ENCODE measurements around the gene FYN. TPM values are rescaled to one million over a fixed set of nuclear protein-coding genes. Genes with fewer than 3 reads are reported as not detected.

FYN gene
- total and polyA plus RNA-seq, 2 of the 4 experiments (the other 2 are of a cell fraction) = 30.8 to 36.4 TPM

DNA sequence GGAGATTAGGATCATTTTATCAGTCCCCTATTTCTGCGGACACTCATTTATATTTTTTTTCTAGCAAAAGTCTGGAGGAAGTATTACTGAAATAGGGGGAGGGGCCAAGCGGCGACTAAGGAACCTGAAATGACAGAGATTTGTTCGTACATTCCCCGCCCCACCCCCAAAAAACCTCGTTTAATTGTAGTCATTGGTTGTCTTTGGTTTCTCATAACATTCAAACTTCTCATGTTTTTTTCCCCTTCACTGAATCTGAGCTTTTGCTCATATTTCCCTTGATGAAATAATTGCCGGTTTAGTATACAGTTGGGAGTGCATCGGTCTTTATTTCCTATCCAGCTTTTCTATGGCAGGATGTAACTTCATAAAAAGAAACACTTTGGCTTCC is 768 bp upstream of the FYN start:
- no peaks in the 10 kb centered on the region for H3K9me3 ChIP-seq (ENCODE audit: control insufficient read depth, insufficient read depth, low read length)
- H2AK5ac ChIP-seq (ENCODE audit: low read depth, low read length) = no peak overlapping the region
- ATAC-seq (ENCODE audit: low read depth) (no peak), DNase-seq (peak; percentile 20)
- no peak overlapping the region for H2BK20ac ChIP-seq (ENCODE audit: low read depth, low read length)
- no peak overlapping the region for H3K4ac ChIP-seq (ENCODE audit: low read depth, low read length)
- no peak overlapping the region for H2AK9ac ChIP-seq (replicated peaks; ENCODE audit: low read depth, low read length, poor library complexity)
- in situ Hi-C loops (cut with MboI; ENCODE audit: low sequenced_read_pairs) (no loop called here), dilution Hi-C loops (cut with HindIII; ENCODE audit: low sequenced_read_pairs, unreplicated experiment) (no loop called here), intact Hi-C loops (cut with micrococcal nuclease) (loop anchor here (5.0 kb wide), 2 partner anchors 72 to 98 kb away; no protein-coding TSS in a partner anchor)
- H4K8ac ChIP-seq (ENCODE audit: low read depth in 2 of 2, low read length in 2 of 2) = no peak overlapping the region
- H2BK120ac ChIP-seq (ENCODE audit: low read depth, low read length) = no peak overlapping the region
- no peak overlapping the region for H3K9ac ChIP-seq (ENCODE audit: low read depth, low read length)
- H4K20me1 ChIP-seq (ENCODE audit: insufficient read depth, low read length) = peaks cover 3% of the 10 kb centered on the region; the same call in 1 of the 2 replicates
- no peak overlapping the region for H3K14ac ChIP-seq (replicated peaks; ENCODE audit: low read depth, low read length)
- no peak overlapping the region for H4K91ac ChIP-seq (ENCODE audit: insufficient read depth, low read depth, low read length)
- H2BK5ac ChIP-seq (ENCODE audit: low read depth, low read length, poor library complexity, severe bottlenecking) = no peak overlapping the region
- H3K4me2 ChIP-seq (ENCODE audit: low read depth, low read length) = peak overlapping the region; percentile 69
- peak overlapping the region; percentile 51 for H3K4me3 ChIP-seq (ENCODE audit: insufficient read depth, low read depth, low read length)
- no peak overlapping the region for H3K23ac ChIP-seq (ENCODE audit: low read depth, low read length)
- ChIA-PET CTCF (no interaction called here), POLR2A (ENCODE audit: unreplicated experiment) (no interaction called here)
- H3K9me1 ChIP-seq (ENCODE audit: insufficient read depth, low read length) = peaks cover 3% of the 10 kb centered on the region; the same call in 1 of the 2 replicates
- no peak overlapping the region for H3K18ac ChIP-seq (ENCODE audit: low read depth, low read length)
- H2BK15ac ChIP-seq (ENCODE audit: low read depth, low read length) = no peak overlapping the region
- TF ChIP-seq MXI1 (IDR thresholded peaks at IDR 0.05; ENCODE audit: borderline replicate concordance, low read depth, low read length) = no peak
- no peak for TF ChIP-seq NFE2L2 (IDR thresholded peaks at IDR 0.05; ENCODE audit: low read depth, low read length)
- TF ChIP-seq RFX5 (IDR thresholded peaks at IDR 0.05; ENCODE audit: low read depth, low read length) = no peak
- TF ChIP-seq CHD1 (IDR thresholded peaks at IDR 0.05; ENCODE audit: low read depth, low read length) = no peak
- TF ChIP-seq, protein P1, sequence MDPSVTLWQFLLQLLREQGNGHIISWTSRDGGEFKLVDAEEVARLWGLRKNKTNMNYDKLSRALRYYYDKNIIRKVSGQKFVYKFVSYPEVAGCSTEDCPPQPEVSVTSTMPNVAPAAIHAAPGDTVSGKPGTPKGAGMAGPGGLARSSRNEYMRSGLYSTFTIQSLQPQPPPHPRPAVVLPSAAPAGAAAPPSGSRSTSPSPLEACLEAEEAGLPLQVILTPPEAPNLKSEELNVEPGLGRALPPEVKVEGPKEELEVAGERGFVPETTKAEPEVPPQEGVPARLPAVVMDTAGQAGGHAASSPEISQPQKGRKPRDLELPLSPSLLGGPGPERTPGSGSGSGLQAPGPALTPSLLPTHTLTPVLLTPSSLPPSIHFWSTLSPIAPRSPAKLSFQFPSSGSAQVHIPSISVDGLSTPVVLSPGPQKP (IDR thresholded peaks at IDR 0.05; ENCODE audit: borderline replicate concordance, low read depth, low read length) = no peak
- TF ChIP-seq MAFK (IDR thresholded peaks at IDR 0.05; ENCODE audit: low read depth, low read length) = no peak
- no peak for TF ChIP-seq RAD21 (IDR thresholded peaks at IDR 0.05; ENCODE audit: low read length)
- TF ChIP-seq MAZ (IDR thresholded peaks at IDR 0.05; ENCODE audit: borderline replicate concordance, low read depth, low read length) = no peak
- TF ChIP-seq SMC3 (IDR thresholded peaks at IDR 0.05; ENCODE audit: low read depth, low read length) = no peak
- TF ChIP-seq RCOR1 (IDR thresholded peaks at IDR 0.05; ENCODE audit: insufficient replicate concordance, low read length) = no peak
- no peak for TF ChIP-seq FOS (IDR thresholded peaks at IDR 0.05; ENCODE audit: low read depth, low read length)
- TF ChIP-seq POLR2A (IDR thresholded peaks at IDR 0.05; ENCODE audit: low read depth, low read length) = no peak
- no peak for TF ChIP-seq BHLHE40 (IDR thresholded peaks at IDR 0.05; ENCODE audit: low read depth, low read length)
- TF ChIP-seq, protein P2, sequence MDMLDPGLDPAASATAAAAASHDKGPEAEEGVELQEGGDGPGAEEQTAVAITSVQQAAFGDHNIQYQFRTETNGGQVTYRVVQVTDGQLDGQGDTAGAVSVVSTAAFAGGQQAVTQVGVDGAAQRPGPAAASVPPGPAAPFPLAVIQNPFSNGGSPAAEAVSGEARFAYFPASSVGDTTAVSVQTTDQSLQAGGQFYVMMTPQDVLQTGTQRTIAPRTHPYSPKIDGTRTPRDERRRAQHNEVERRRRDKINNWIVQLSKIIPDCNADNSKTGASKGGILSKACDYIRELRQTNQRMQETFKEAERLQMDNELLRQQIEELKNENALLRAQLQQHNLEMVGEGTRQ (IDR thresholded peaks at IDR 0.05; ENCODE audit: low read depth, low read length) = no peak
- no peak for TF ChIP-seq CEBPB (IDR thresholded peaks at IDR 0.05; ENCODE audit: low read depth, low read length)
- TF ChIP-seq, protein P3, sequence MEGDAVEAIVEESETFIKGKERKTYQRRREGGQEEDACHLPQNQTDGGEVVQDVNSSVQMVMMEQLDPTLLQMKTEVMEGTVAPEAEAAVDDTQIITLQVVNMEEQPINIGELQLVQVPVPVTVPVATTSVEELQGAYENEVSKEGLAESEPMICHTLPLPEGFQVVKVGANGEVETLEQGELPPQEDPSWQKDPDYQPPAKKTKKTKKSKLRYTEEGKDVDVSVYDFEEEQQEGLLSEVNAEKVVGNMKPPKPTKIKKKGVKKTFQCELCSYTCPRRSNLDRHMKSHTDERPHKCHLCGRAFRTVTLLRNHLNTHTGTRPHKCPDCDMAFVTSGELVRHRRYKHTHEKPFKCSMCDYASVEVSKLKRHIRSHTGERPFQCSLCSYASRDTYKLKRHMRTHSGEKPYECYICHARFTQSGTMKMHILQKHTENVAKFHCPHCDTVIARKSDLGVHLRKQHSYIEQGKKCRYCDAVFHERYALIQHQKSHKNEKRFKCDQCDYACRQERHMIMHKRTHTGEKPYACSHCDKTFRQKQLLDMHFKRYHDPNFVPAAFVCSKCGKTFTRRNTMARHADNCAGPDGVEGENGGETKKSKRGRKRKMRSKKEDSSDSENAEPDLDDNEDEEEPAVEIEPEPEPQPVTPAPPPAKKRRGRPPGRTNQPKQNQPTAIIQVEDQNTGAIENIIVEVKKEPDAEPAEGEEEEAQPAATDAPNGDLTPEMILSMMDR (conservative IDR thresholded peaks at IDR 0.05; ENCODE audit: low read depth, low read length) = no peak
- no CpG with 5 or more reads among the region's 8 CpGs for WGBS, 2 experiments (ENCODE audit: extremely low coverage in 2 of 2, insufficient read length in 1 of 2)
- peaks cover 1% of the 10 kb centered on the region; the same call in 1 of the 2 replicates for H3K4me1 ChIP-seq (ENCODE audit: control insufficient read depth, insufficient read depth, low read length)
- 0 out of 2 replicates have a peak, but pooled peaks cover 2% of the 10 kb centered on the region for H3K27me3 ChIP-seq (ENCODE audit: control insufficient read depth, insufficient read depth, low read length)
- no peak overlapping the region for H3K27ac ChIP-seq (ENCODE audit: insufficient read depth, low read length)
- H4K5ac ChIP-seq (ENCODE audit: low read depth, low read length) = no peak overlapping the region
- BruUV-seq (replicated peaks) = no TSS peak
- peak overlapping the region; percentile 5 for H2AFZ ChIP-seq (replicated peaks; ENCODE audit: low read length, poor library complexity)
- peaks cover 18 to 30% of the 10 kb centered on the region in 2 experiments for H3K79me1 ChIP-seq (ENCODE audit: low read depth in 1 of 2, low read length in 2 of 2)
- H3K56ac ChIP-seq (ENCODE audit: extremely low read depth, insufficient read depth, low read length) = no peak overlapping the region
- no peaks in the 10 kb centered on the region for H3K36me3 ChIP-seq (ENCODE audit: control insufficient read depth, insufficient read depth, low read length)

Data from IMR-90 (cell line).